ENCODE data around the gene CCDC51.

GRCh38 chr3:48469046-48469915 is 29.4 kb upstream of the CCDC51 start:
- no peak for TF ChIP-seq MAX (IDR thresholded peaks at IDR 0.05; ENCODE audit: low read depth)
- TF ChIP-seq NFIC (IDR thresholded peaks at IDR 0.05; ENCODE audit: borderline replicate concordance) = no peak
- TF ChIP-seq MXI1 (IDR thresholded peaks at IDR 0.05; ENCODE audit: low read depth, low read length) = no peak
